Sigmoid colon (tissue), 7 donors: ENCODE results near the gene SYNE2. TPM values are rescaled to one million over a fixed set of nuclear protein-coding genes. Genes with fewer than 3 reads are reported as not detected.

ENCODE experiments used
- DNase-seq: peaks from one replicate; pipeline ENCODE4 v3.0.0-alpha.2; 2019
- H3K27ac ChIP-seq, 4 donors: fragments of 200-600 bp; sonication (generic); one replicate each; pipeline ENCODE4 v1.5.1; 2016 to 2019; ENCODE audit warnings: mild to moderate bottlenecking in 1 of 4
- H3K27me3 ChIP-seq, 3 donors: fragments of 200-600 bp; sonication (generic); one replicate each; pipeline ENCODE4 v1.5.1; 2019; ENCODE audit warnings: mild to moderate bottlenecking in 1 of 3
- H3K36me3 ChIP-seq, 4 donors: fragments of 200-600 bp; sonication (generic); one replicate each; pipeline ENCODE4 v1.5.1; 2016 to 2019
- H3K4me1 ChIP-seq, 4 donors: fragments of 200-600 bp; sonication (generic); one replicate each; pipeline ENCODE4 v1.5.1; 2017 to 2019
- H3K4me3 ChIP-seq, 4 donors: fragments of 200-600 bp; sonication (generic); one replicate each; pipeline ENCODE4 v1.5.1; 2017 to 2019; ENCODE audit warnings: mild to moderate bottlenecking in 2 of 4, moderate library complexity in 1 of 4
- H3K9me3 ChIP-seq, 4 donors: fragments of 200-600 bp in 3 of 4; sonication (generic) in 3 of 4; one replicate each; pipeline versions ENCODE4 v1.5.1 to v1.6.1; 2013 to 2019
- CTCF ChIP-seq, 4 experiments: fragments of 450-650 bp in 3 of 4; fragments of 200-600 bp in 1 of 4; IDR thresholded peaks; one replicate each; pipeline ENCODE4 v1.5.1; 2016 to 2019; ENCODE audit warnings: antibody characterized with exemption in 4 of 4, mild to moderate bottlenecking in 3 of 4, moderate library complexity in 2 of 4
- EP300 ChIP-seq, 4 donors: sonication (generic); formaldehyde crosslinking; IDR thresholded peaks; one replicate each; pipeline ENCODE4 v1.6.1; 2017; ENCODE audit warnings: antibody characterized with exemption in 4 of 4
- POLR2A ChIP-seq, 2 donors: fragments of 450-650 bp; IDR thresholded peaks; one replicate each; pipeline ENCODE4 v1.6.1; 2016; ENCODE audit warnings: antibody characterized with exemption in 2 of 2, mild to moderate bottlenecking in 2 of 2, moderate library complexity in 2 of 2
- POLR2AphosphoS5 ChIP-seq, 4 donors: sonication (generic); formaldehyde crosslinking; IDR thresholded peaks; one replicate each; pipeline ENCODE4 v1.6.1; 2017; ENCODE audit warnings: antibody characterized with exemption in 4 of 4
- WGBS, 2 donors: extraction: QIAGEN DNeasy Blood & Tissue Kit; methylation state at CpG; one replicate each; pipeline ENCODE4 v1.1.7; 2013; 5-methylcytosine and 5-hydroxymethylcytosine counted together
- intact Hi-C: fragments of 100-400 bp; cut with DNase I; formaldehyde crosslinking; loops from one replicate; pipeline ENCODE4 v1.15.1; 2023
- polyA plus RNA-seq, 3 donors: library from polyadenylated mRNA; stranded (reverse); fragments of 200-250 nt; gene quantifications; one replicate each; pipeline ENCODE4 v1.2.3, GENCODE V29; 2013
- total RNA-seq, 4 donors: library from RNA; depleted of rRNA; stranded (reverse); fragments of >200 nt; gene quantifications; one replicate each; pipeline ENCODE4 v1.1.0, GENCODE V29; 2016
- donor health status: healthy with polysubstance abuse.
- donor health status: Bipolar disorder and iron deficiency.
- donor health status: healthy.

Gene SYNE2
- total and polyA plus RNA-seq, 7 donors, result 25.8 to 70.6 (median 54.6) TPM

GRCh38 chr14:64126548-64126947, 273.7 kb downstream of the SYNE2 start:
- DNase-seq, result no peak
- Histone ChIP-seq H3K27me3 (no peaks in the 10 kb centered on the region), H3K4me1 (no peaks in the 10 kb centered on the region), H3K9me3 (no peaks in the 10 kb centered on the region), H3K4me3 (no peak overlapping the region), H3K27ac (no peak overlapping the region), H3K36me3 (peaks cover 6 to 81% (median 30%) of the 10 kb centered on the region in 4 donors)
- intact Hi-C loops, result no loop called here
- TF ChIP-seq CTCF (IDR thresholded peaks at IDR 0.05) (no peak), POLR2A (IDR thresholded peaks at IDR 0.05) (no peak), POLR2AphosphoS5 (IDR thresholded peaks at IDR 0.05) (no peak), EP300 (IDR thresholded peaks at IDR 0.05) (no peak)
- WGBS, 2 donors, result 95 to 96% methylated on average over 6 of the region's 6 CpGs

GRCh38 chr14:64137657-64138290, 285.0 kb downstream of the SYNE2 start:
- 83 to 85% methylated on average over 9 of the region's 9 CpGs for WGBS, 2 donors
- Histone ChIP-seq H3K9me3 (no peaks in the 10 kb centered on the region), H3K36me3 (peaks cover 0 to 52% (median 16%) of the 10 kb centered on the region in 4 donors), H3K27ac (no peak overlapping the region), H3K27me3 (no peaks in the 10 kb centered on the region), H3K4me3 (no peak overlapping the region), H3K4me1 (no peaks in the 10 kb centered on the region)
- intact Hi-C loops, result no loop called here
- no peak for DNase-seq
- no peak for TF ChIP-seq POLR2A (IDR thresholded peaks at IDR 0.05)
- TF ChIP-seq EP300 (IDR thresholded peaks at IDR 0.05), result no peak
- TF ChIP-seq POLR2AphosphoS5 (IDR thresholded peaks at IDR 0.05), result no peak
- no peak for TF ChIP-seq CTCF (IDR thresholded peaks at IDR 0.05)

- H3K4me1 ChIP-seq, result no peaks in the 10 kb centered on the region
- no peak overlapping the region for H3K27ac ChIP-seq
- 87 to 90% methylated on average over 7 of the region's 7 CpGs for WGBS, 2 donors
- no peak for DNase-seq
- peaks cover 4 to 40% (median 17%) of the 10 kb centered on the region in 4 donors for H3K36me3 ChIP-seq
- intact Hi-C loops, result no loop called here
- no peaks in the 10 kb centered on the region for H3K27me3 ChIP-seq
- H3K4me3 ChIP-seq, result no peak overlapping the region
- H3K9me3 ChIP-seq, result no peaks in the 10 kb centered on the region
- TF ChIP-seq POLR2AphosphoS5 (IDR thresholded peaks at IDR 0.05) (no peak), EP300 (IDR thresholded peaks at IDR 0.05) (no peak), CTCF (IDR thresholded peaks at IDR 0.05) (no peak), POLR2A (IDR thresholded peaks at IDR 0.05) (no peak)
Measured at GRCh38 chr14:64147126-64147790, 294.5 kb downstream of the SYNE2 start.

GRCh38 chr14:64149921-64150320, 297.1 kb downstream of the SYNE2 start:
- TF ChIP-seq EP300 (IDR thresholded peaks at IDR 0.05) (no peak), POLR2AphosphoS5 (IDR thresholded peaks at IDR 0.05) (no peak), POLR2A (IDR thresholded peaks at IDR 0.05) (no peak), CTCF (IDR thresholded peaks at IDR 0.05) (no peak)
- WGBS, 2 donors, result 87 to 88% methylated on average over 8 of the region's 8 CpGs
- no peak for DNase-seq

More at GRCh38 chr14:64149921-64150320, 297.1 kb downstream of the SYNE2 start:
- no peaks in the 10 kb centered on the region for H3K27me3 ChIP-seq
- H3K4me1 ChIP-seq, result no peaks in the 10 kb centered on the region
- peaks cover 0 to 22% (median 11%) of the 10 kb centered on the region in 4 donors for H3K36me3 ChIP-seq
- intact Hi-C loops, result no loop called here
- H3K9me3 ChIP-seq, result no peaks in the 10 kb centered on the region
- H3K27ac ChIP-seq, result no peak overlapping the region
- H3K4me3 ChIP-seq, result no peak overlapping the region
